Raji (cell line): ENCODE measurements around the gene ST6GALNAC3.

Source experiments
- POLR2A ChIP-seq: IDR thresholded peaks from 2 replicates; pipeline ENCODE4 v1.6.1; 2011; ENCODE audit warnings: low read depth, low read length, control low read depth; ENCODE audit not compliant: insufficient read depth

The ST6GALNAC3 gene

DNA sequence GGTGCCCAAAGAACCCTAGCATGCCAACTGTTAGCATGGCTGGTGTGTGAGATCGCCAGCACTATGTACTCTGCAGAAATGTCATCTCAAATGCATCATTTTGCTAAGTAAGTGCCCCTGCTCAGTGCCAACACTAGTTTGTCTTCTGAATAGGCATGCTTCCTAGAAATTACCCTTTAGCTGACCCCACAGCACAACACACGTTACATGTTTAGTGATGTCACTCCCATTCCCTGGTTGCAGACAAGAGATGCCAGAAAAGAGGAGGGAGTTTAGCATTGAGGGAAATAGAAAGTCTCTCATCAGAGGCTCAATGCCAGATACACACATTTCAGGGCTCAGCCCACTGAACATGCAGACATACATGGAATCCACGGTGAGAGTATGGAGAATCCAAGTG, 9.3 kb upstream of the ST6GALNAC3 start:
- no peak for TF ChIP-seq POLR2A

DNA sequence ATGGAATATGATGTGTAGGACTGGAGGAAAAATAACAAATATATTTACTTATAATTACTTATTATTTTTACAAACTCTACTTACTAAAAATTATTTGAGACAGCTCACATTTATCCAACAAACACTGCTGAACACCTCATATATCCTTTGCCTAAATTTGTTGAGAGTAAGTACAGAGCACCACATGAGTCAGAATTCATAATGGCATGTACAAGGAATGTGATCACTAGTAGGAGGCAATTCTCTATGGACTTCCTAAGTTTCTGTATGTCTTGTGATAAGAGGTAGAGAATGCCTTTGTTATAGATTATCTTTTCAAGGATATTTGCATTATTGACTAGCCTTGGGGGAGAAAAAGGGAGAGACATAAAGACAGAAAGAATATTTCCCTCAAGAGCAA, 8.2 kb upstream of the ST6GALNAC3 start:
- TF ChIP-seq POLR2A: no peak

GRCh38 chr1:76068542-76068941, 6.0 kb upstream of the ST6GALNAC3 start:
- no peak for TF ChIP-seq POLR2A

DNA sequence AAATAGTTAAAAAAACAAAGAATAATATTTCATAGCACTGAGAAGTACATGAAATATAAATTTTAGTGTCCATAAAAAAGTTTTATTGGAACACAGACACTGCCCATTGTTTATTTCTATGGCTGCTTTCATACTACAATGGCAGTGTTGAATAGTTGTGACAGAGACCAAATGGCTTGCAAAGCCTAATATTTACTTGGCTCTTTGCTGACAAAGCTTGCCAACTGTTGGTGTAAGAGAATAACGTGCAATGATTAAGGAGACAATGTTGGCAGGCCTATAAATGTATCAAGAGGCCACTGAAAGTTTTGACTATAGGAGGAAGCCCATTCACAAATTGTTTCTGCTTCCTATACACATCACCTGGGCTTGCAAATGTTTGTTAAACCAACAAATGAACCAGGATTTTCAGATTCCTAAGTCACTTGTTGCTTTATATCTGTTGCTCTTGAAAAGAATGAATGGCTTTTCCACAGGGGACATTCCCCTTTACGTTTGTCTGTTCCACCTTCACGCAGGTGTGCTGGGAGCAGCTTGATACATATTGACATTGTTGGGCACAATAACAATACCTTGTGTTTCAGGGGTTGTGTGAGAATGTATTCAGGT, 5.5 kb upstream of the ST6GALNAC3 start:
- no peak for TF ChIP-seq POLR2A

GRCh38 chr1:76070538-76070937, 4.0 kb upstream of the ST6GALNAC3 start:
- no peak for TF ChIP-seq POLR2A

DNA sequence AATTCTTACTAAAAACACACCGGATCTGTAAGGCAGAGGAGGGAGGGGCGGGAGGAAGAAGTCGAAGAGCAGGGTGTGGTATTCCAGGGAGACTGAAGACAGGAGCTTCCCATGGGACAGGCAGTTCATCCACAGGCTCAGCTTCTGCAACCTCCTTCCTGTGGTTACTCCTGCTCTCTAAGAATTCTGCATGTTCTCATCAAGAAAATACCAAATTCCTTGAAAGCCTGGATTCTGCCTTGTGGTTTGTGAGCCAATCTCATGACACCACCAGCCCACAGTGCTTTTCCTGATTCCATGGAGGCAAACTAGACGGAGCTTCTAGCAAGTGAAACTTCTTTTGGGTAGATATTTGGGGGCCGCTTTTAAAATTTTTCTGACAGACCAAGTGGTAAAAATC, 1.1 kb upstream of the ST6GALNAC3 start:
- TF ChIP-seq POLR2A: no peak

- TF ChIP-seq POLR2A: no peak
Observed at GRCh38 chr1:76075188-76075489, 593 bp downstream of the ST6GALNAC3 start.

DNA sequence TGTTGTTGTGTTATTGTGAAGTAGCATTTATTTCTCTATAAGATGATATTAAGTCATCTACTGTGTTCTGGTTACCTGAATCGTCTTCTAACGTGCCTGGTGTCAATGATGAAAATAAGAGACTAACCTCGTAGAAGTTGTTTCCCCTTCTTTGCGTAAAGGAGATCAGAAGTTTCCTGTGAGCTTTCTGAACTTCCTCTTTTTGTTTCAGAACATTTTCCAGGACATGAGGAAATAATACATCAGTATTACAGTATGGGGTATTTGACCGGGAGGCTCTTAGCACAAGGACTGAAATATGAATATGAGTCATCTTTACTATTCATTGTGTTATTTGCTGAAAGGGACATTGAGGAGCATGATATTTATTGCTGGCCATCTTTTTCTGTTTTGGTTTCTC, 1.3 kb downstream of the ST6GALNAC3 start:
- no peak for TF ChIP-seq POLR2A

GRCh38 chr1:76079475-76080227, 5.1 kb downstream of the ST6GALNAC3 start:
- TF ChIP-seq POLR2A: no peak

- no peak for TF ChIP-seq POLR2A
Observed at GRCh38 chr1:76080552-76081079, 6.1 kb downstream of the ST6GALNAC3 start.

DNA sequence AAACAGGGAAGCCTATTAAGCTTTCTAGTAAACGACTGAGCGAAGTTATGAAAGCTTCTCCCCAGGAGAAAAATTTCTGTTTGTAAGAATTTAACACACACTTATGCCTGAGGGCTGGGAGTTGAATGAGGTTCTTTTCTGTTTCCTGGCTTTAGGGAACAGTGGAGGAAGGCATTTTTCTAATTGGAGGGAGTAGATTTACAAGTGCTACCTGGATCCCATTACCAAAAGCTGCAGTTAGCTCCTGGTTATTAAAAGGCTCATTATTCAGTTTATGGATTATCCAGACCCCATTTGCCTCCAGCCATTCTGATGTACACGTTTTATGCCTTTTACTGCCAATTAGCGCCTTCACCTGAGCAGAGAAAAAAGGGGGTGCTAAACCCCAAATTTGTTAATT, 7.5 kb downstream of the ST6GALNAC3 start:
- TF ChIP-seq POLR2A: no peak

- no peak for TF ChIP-seq POLR2A
Observed at GRCh38 chr1:76083189-76083588, 8.6 kb downstream of the ST6GALNAC3 start.

DNA sequence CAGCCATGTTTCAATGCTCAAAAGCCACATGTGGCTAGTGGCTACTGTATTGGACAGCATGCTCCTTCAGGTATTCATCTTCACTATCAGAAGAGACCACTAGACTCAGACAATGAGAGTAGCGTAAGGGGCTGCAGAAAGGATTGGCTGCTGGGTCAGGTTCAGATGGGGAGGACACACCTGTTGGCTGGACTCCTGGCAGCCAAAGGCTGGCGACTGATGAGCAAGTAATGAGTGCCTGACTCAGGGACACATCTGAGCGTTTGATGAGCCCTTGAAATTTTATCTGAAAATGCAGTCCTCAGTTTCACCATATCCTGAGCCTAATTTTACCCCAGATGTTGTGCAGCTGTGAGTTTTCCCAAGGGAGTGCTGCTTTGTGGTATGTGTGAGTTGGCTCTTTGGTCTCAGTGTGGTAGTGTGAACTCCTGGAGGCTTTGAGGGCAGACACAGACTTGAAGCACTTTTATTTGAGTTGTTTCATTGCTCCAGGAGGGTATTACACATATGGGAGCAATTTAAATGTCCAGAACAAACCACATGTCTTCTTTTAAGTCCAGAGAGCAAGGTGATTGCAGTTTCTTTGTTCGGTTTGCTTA, 9.6 kb downstream of the ST6GALNAC3 start:
- no peak for TF ChIP-seq POLR2A

DNA sequence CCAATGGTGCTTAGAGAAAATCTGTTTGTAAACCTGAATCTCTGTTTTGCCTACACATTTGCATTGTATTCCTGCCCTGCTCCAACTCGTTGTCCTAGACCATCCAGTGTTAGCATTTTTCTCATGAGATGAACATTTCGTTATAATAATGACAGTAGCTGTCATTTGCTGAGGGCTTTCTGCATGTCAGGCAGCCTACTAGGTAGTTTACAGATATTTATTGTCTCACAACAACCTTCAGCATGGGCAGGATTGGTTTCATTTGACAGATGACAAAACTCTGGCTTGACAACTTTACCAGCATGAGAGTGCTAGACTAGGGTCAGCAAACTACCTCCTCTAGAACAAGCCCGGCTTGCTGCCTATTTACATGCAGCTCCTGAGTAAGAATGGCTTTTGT, 10.1 kb downstream of the ST6GALNAC3 start:
- no peak for TF ChIP-seq POLR2A

GRCh38 chr1:76086109-76086508, 11.6 kb downstream of the ST6GALNAC3 start:
- TF ChIP-seq POLR2A: no peak

DNA sequence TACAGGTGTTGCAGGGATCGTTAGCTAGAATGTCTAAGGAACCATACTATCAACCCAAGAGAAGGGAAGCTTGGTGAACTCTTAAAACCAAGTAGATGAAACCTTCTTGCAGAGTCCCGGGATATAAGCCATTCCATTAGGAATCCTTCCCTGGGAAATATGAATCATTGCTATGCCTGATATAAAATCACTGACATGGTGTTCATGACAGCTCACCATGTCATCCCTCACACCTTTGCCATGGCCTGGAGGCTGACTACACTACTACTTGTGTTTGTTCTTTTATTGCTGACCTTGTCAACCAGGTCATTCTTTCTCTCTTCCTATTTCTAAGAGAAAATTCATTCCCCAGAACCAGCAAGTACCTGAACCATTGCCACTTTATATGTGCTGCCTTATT, 12.1 kb downstream of the ST6GALNAC3 start:
- TF ChIP-seq POLR2A: no peak

- no peak for TF ChIP-seq POLR2A
Observed at GRCh38 chr1:76090283-76091203, 16.0 kb downstream of the ST6GALNAC3 start.
